Skeletal muscle satellite cell (primary cell): Measurements from ENCODE around the gene CCM2L.

Experiments used
- H3K27me3 ChIP-seq: 2 replicates; pipeline ENCODE4 v1.7.0; 2013; ENCODE audit warnings: low read length; ENCODE audit not compliant: control insufficient read depth, insufficient read depth
- H3K36me3 ChIP-seq: 2 replicates; pipeline ENCODE4 v1.7.0; 2013; ENCODE audit warnings: mild to moderate bottlenecking, control low read depth, low read length; ENCODE audit not compliant: insufficient read depth
- H3K4me1 ChIP-seq: 2 replicates; pipeline ENCODE4 v1.7.0; 2013; ENCODE audit warnings: low read length; ENCODE audit not compliant: control insufficient read depth, insufficient read depth
- H3K4me2 ChIP-seq: 2 replicates; pipeline ENCODE4 v1.7.0; 2013; ENCODE audit warnings: mild to moderate bottlenecking, low read length
- H3K4me3 ChIP-seq: 2 replicates; pipeline ENCODE4 v1.7.0; 2013; ENCODE audit warnings: low read length
- H3K9ac ChIP-seq: 2 replicates; pipeline ENCODE4 v1.7.0; 2013; ENCODE audit warnings: mild to moderate bottlenecking, low read depth, low read length, moderate library complexity
- H3K9me3 ChIP-seq: replicated peaks from 2 replicates; pipeline ENCODE4 v1.7.0; 2013; ENCODE audit warnings: mild to moderate bottlenecking, control low read depth, low read length

Gene CCM2L

GRCh38 chr20:31998246-31998645, 12.0 kb upstream of the CCM2L start:
- no peaks in the 10 kb centered on the region for H3K4me1 ChIP-seq
- H3K27me3 ChIP-seq = peaks cover 77% of the 10 kb centered on the region
- no peak overlapping the region for H3K4me2 ChIP-seq

GRCh38 chr20:32003325-32003724, 6.9 kb upstream of the CCM2L start:
- Histone ChIP-seq H3K36me3 (no peaks in the 10 kb centered on the region), H3K27me3 (peaks cover 68% of the 10 kb centered on the region), H3K4me3 (no peak overlapping the region), H3K4me2 (no peak overlapping the region), H3K9ac (no peak overlapping the region), H3K9me3 (no peaks in the 10 kb centered on the region), H3K4me1 (no peaks in the 10 kb centered on the region)

More at GRCh38 chr20:31998246-31998645, 12.0 kb upstream of the CCM2L start:
- Histone ChIP-seq H3K9ac (no peak overlapping the region), H3K9me3 (no peaks in the 10 kb centered on the region), H3K36me3 (no peaks in the 10 kb centered on the region), H3K4me3 (no peak overlapping the region)

- Histone ChIP-seq H3K4me2 (no peak overlapping the region), H3K4me1 (no peaks in the 10 kb centered on the region), H3K9me3 (no peaks in the 10 kb centered on the region), H3K4me3 (no peak overlapping the region), H3K9ac (no peak overlapping the region), H3K36me3 (no peaks in the 10 kb centered on the region), H3K27me3 (peaks cover 65% of the 10 kb centered on the region)
Observed at GRCh38 chr20:32004963-32005362, 5.3 kb upstream of the CCM2L start.

- Histone ChIP-seq H3K9me3 (no peaks in the 10 kb centered on the region), H3K27me3 (peaks cover 64% of the 10 kb centered on the region), H3K4me3 (no peak overlapping the region), H3K4me1 (no peaks in the 10 kb centered on the region), H3K9ac (no peak overlapping the region), H3K36me3 (no peaks in the 10 kb centered on the region), H3K4me2 (no peak overlapping the region)
Observed at GRCh38 chr20:32006053-32006452, 4.2 kb upstream of the CCM2L start.

GRCh38 chr20:32006841-32007786, 3.1 kb upstream of the CCM2L start:
- Histone ChIP-seq H3K4me3 (no peak overlapping the region), H3K27me3 (peaks cover 63% of the 10 kb centered on the region), H3K9me3 (no peaks in the 10 kb centered on the region)

GRCh38 chr20:32007787-32008616, 2.2 kb upstream of the CCM2L start:
- Histone ChIP-seq H3K9ac (no peak overlapping the region), H3K36me3 (no peaks in the 10 kb centered on the region), H3K4me1 (no peaks in the 10 kb centered on the region), H3K27me3 (peaks cover 65% of the 10 kb centered on the region), H3K9me3 (no peaks in the 10 kb centered on the region), H3K4me2 (no peak overlapping the region), H3K4me3 (no peak overlapping the region)

More at GRCh38 chr20:32006841-32007786, 3.1 kb upstream of the CCM2L start:
- Histone ChIP-seq H3K9ac (no peak overlapping the region), H3K4me2 (no peak overlapping the region), H3K4me1 (no peaks in the 10 kb centered on the region), H3K36me3 (no peaks in the 10 kb centered on the region)

- Histone ChIP-seq H3K27me3 (peaks cover 72% of the 10 kb centered on the region), H3K4me3 (no peak overlapping the region), H3K4me1 (no peaks in the 10 kb centered on the region), H3K9me3 (no peaks in the 10 kb centered on the region), H3K9ac (no peak overlapping the region), H3K4me2 (no peak overlapping the region), H3K36me3 (no peaks in the 10 kb centered on the region)
Observed at GRCh38 chr20:32009564-32009963, 674 bp upstream of the CCM2L start.

- Histone ChIP-seq H3K4me2 (no peak overlapping the region), H3K9me3 (no peaks in the 10 kb centered on the region), H3K4me3 (no peak overlapping the region), H3K27me3 (peaks cover 79% of the 10 kb centered on the region), H3K36me3 (no peaks in the 10 kb centered on the region), H3K4me1 (no peaks in the 10 kb centered on the region), H3K9ac (no peak overlapping the region)
Observed at GRCh38 chr20:32010666-32011065, 428 bp downstream of the CCM2L start.

- Histone ChIP-seq H3K9ac (no peak overlapping the region), H3K9me3 (no peaks in the 10 kb centered on the region), H3K27me3 (peaks cover 70% of the 10 kb centered on the region), H3K4me3 (no peak overlapping the region), H3K36me3 (no peaks in the 10 kb centered on the region), H3K4me2 (no peak overlapping the region), H3K4me1 (no peaks in the 10 kb centered on the region)
Observed at GRCh38 chr20:32012159-32012688, 2.0 kb downstream of the CCM2L start.

- no peaks in the 10 kb centered on the region for H3K9me3 ChIP-seq
- H3K4me2 ChIP-seq = no peak overlapping the region
- no peaks in the 10 kb centered on the region for H3K4me1 ChIP-seq
- H3K27me3 ChIP-seq = peaks cover 68% of the 10 kb centered on the region
- no peaks in the 10 kb centered on the region for H3K36me3 ChIP-seq
- no peak overlapping the region for H3K4me3 ChIP-seq
- H3K9ac ChIP-seq = no peak overlapping the region
Observed at GRCh38 chr20:32013326-32013725, 3.1 kb downstream of the CCM2L start.

GRCh38 chr20:32017711-32018251, 7.5 kb downstream of the CCM2L start:
- no peaks in the 10 kb centered on the region for H3K4me1 ChIP-seq
- no peak overlapping the region for H3K4me2 ChIP-seq
- peaks cover 74% of the 10 kb centered on the region for H3K27me3 ChIP-seq
- no peaks in the 10 kb centered on the region for H3K36me3 ChIP-seq
- H3K9ac ChIP-seq = no peak overlapping the region
- no peak overlapping the region for H3K4me3 ChIP-seq
- no peaks in the 10 kb centered on the region for H3K9me3 ChIP-seq
